HG03175 (cell line): ENCODE results near the gene SLC7A6.

ENCODE experiments used
- ATAC-seq: cut with Tn5 transposase; IDR thresholded peaks from one replicate; pipeline ENCODE4 v1.9.1; 2021; ENCODE audit warnings: mild to moderate bottlenecking, moderate library complexity; ENCODE audit not compliant: unreplicated experiment

The SLC7A6 gene

DNA sequence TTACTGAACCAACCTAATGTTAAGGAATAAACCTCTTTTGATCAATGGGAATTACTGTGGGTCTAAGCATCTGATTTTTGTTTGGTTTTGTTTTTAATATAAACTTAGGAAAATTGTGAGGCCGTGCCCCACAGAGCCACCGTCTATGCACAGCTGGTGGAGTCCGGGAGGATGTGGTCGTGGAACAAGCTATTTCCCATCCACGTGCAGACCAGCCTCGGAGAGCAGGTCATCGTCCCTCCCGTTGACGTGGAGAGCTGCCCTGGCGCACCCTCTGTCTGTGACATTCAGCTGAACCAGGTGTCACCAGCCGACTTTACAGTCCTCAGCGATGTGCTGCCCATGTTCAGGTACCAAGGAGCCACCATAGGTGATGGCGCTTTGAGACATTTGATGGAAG is 74.9 kb downstream of the SLC7A6 start:
- ATAC-seq: no peak

DNA sequence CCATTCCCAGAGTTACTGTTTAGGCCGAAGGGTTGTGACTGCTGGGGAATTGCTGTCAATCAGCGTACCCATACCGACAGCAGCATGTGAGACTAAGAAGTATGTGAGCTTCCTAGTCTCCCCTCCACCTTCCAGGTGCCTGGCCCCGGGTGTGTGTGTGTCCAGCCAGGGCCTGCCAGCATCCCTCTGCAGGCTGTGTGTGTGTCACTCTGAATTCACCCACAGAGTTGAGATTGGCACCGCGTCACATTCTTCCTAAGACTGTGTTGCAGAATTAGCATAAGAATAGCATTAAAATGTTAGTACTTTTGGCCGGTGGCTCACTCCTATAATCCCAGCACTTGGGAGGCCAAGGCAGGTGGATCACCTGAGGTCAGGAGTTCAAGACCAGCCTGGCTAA is 78.3 kb downstream of the SLC7A6 start:
- ATAC-seq: no peak

DNA sequence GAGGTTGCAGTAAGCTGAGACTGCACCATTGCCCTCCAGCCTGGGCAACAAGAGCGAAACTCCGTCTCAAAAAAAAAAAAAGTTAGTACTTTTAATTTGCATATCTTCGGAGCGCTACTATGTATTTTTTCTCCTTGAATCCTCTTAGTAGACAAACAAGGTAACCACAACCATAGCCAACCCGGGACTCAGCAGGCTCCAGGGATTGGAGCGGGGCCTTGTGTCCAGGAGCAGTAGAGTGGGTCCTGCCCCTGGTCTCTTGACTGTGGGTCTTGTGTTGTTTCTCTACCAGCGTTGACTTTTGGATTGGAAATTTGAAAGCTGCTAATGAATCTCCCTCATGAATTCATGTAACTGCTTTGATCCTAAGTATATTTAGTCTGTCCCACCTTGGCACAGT is 78.8 kb downstream of the SLC7A6 start:
- ATAC-seq: no peak

DNA sequence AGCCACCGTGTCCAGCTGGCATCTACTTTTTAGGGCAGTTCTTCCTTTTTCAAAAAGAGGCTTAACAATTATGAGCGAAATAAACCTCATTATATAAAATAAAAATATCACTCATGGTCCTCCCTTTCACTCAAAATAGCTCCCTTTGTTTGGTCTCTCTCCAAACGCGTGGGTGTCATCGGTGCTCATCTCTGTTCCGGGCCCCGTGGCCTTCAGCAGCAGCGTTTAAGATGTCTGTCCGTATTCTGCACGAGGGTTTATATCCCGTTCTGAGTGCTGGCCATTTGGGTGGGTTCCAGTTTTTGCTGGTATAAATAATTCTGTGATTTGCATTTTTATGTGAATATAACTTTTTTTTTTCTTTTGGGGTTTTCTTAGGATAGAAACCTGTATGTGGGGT is 79.9 kb downstream of the SLC7A6 start:
- no peak for ATAC-seq

DNA sequence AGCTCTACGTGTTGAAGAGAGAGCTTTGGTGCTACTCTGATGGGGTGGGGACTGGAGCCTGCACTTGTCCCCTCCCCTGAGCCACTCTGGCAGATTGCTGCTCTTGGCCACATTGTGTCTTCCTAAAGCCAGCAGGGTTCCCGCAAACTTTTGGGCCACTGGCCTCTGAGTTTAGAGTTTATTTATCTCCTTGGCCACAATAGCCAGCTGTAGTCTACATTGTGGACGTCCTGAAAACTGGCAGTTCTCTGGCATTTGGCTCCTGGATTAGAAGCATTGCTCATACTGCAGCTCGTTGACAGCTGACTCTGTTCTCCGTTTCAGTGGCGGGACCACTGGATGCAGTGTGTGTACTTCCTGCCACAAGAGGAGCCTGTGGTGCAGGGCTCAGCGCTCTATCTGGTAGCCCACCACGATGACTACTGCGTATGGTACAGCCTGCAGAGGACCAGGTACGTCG is 81.1 kb downstream of the SLC7A6 start:
- no peak for ATAC-seq

DNA sequence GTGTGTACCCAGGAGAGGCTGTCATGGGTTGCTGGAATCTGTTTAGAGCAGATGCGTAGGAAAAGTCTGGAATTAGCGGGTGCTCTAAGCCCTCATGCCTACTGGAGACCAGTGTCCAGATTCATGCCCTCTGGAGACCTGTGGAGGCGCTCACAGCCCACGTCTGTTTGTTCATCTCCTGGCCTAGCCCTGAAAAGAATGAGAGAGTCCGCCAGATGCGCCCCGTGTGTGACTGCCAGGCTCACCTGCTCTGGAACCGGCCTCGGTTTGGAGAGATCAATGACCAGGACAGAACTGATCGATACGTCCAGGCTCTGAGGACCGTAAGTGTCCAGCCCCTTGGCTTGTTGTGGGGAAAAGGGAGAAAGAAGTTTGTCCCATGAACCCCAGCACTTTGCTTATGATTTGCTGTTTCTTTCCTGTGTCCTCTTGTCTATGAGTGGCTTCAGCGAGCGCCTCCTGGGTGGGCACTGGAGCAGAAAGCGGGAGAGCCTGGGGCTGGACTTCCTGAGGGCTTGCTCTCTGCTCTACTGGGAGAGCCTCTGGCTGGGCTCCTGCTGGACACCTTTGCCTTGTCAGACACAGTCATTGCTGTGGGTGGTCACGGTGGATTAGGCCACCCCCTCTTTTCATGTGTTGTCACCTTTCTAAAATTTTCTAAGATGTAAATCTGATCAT is 81.8 kb downstream of the SLC7A6 start:
- ATAC-seq: no peak

DNA sequence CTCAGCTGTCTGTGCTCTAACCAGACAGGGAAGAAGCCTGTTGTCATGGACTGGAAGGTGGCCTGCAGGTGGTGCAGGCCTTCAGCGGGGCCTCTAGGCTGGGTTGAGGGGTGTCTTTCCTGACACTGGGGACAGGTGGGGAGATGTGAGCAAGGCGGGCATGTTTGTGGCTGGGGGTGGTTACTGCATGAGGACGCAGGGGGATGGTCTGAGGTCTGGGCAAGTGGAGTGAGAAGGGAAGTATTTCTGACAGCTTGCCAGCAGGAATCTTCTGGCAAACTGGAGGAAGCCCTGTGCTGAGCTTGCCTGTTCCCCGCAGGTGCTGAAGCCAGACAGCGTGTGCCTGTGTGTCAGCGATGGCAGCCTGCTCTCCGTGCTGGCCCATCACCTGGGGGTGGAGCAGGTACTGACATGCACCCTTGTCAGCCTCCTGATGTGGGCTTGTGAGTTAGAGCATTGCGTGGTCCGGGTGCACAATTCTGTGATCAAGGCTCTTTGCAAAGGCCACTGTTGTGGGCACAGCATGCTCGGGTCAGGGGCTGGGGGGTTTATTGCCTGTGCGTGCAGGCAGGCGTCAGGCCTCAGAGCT is 82.7 kb downstream of the SLC7A6 start:
- no peak for ATAC-seq

DNA sequence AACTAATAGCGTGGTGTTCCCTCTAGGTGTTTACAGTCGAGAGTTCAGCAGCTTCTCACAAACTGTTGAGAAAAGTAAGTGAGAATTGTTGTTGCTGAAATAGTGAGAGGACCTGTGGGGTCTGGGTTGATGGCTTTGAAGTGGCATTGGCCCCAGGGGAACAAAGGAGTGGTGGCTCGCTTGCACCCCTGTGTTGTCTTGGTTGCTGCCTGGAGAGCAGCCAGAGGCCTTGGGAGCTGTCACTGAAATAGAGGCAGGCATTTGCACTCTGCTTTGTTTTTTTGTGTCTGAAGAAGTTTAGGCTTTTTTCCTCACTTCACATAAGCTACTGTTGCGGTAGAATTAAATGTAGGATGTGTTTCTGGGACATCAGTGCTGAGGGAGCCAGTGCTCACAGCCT is 83.3 kb downstream of the SLC7A6 start:
- no peak for ATAC-seq

DNA sequence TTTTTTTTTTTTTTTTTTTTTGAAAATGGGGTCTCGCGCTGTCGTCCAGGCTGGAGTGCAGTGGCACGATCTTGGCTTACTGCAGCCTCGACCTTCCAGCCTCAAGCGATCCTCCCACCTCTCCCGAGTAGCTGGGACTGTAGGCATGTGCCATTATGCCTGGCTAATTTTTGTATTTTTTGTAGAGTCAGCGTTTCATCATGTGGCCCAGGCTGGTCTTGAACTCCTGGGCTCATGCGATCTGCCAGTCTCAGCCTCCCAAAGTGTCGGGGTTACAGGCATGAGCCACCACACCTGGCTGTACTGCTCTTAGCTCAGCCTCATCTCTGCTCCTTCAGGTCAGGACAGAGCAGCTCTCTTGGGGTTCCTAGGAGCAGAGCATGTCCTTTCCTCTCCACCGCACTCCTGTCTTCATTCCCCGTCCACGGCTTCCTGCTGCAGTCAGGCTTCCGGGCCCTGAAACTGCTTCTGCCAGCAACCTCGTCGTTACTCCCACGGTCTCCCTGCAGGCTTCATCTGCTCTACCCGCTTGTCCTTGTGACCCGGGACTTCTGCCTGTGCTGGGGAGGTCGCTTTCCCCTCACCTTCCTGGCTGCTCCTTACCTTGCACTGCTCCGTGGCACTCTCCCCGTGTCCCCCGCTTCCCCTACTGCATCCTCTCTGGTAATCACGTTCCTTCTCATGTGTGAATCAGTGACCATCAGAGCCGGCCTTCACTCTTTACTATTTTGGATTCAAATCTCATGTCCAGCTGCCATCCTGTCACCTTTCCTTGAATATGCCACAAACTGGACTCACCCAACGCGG is 84.5 kb downstream of the SLC7A6 start:
- no peak for ATAC-seq

DNA sequence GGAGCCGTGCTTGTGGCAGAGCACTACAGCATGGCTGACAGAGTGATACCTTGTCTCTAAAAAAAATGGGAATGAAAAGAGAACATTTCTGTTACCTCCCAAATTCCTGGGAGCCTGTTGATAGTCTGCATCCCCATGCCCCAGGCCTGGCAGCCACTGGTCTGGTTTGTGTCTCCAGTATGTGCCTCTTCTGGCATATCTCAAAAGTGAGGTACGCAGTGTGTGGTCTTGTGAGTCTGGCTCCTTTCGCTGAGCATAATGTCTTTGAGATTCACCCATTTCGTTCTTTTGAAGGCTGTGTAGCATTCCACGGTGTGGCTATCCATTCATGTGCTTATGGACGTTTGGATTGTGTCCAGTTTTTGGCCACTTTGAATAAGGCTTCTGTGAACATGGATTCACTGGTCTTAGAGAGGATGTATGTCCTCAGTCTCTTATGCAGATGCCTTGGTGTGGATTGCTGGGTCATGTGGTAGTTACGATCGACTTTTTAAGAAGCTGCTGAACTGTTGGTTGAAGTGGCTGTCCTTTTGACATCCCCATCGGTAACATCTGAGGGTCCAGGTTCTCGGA is 85.6 kb downstream of the SLC7A6 start:
- ATAC-seq: no peak

DNA sequence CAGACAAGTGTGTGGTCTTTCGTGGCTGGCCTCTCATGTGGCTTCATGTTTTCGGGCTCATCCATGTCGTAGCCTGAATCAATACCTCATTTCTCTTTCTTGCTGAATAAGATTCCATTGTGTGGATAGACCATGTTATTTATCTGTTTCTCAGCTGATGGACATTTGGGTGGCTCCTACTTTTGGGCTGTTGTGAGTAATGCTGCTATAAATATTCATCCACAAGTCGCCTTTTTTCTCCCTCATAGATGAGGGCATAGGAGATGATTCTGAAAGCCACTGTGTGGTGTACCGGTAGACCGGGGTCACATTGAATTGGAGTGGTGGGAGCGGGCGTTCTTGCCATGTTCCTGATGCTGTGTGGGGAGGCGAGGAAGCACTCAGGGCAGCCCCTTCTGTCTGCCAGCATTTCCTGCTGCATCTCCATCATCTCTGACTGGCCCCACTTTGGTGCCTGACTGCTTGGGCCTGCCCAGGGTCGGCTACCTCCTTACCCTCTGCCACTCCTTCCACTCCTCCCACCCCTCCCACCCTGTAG is 86.6 kb downstream of the SLC7A6 start:
- no peak for ATAC-seq
